Fibroblast of the aortic adventitia (primary cell): Measurements from ENCODE around the gene MAGI2. TPM values are rescaled to one million over a fixed set of nuclear protein-coding genes. Genes with fewer than 3 reads are reported as not detected.

ENCODE experiments used
- DNase-seq: peaks from one replicate; pipeline ENCODE4 v3.0.0-alpha.2; 2010; ENCODE audit warnings: low read depth
- H3K4me3 ChIP-seq: 2 replicates; pipeline ENCODE4 v1.5.1; 2011; ENCODE audit warnings: low read depth, mild to moderate bottlenecking, control low read depth, low read length, moderate library complexity
- CTCF ChIP-seq: IDR thresholded peaks from 2 replicates; pipeline ENCODE4 v1.5.1; 2011; ENCODE audit warnings: mild to moderate bottlenecking, low read length, control low read depth, inconsistent platforms; ENCODE audit not compliant: insufficient read depth
- total RNA-seq: library from RNA; depleted of rRNA; stranded (reverse); fragments of >200 nt; gene quantifications from 2 replicates; pipeline ENCODE4 v1.2.3, GENCODE V29; 2012; ENCODE audit warnings: low replicate concordance

Gene MAGI2
- total RNA-seq, 1 donor: 25.5 TPM

- no peak for TF ChIP-seq CTCF
- no peak for DNase-seq
These were observed 702.2 kb downstream of the MAGI2 start for GRCh38 chr7:78751253-78751652.

GRCh38 chr7:78749052-78749746 lies 704.3 kb downstream of the MAGI2 start:
- no peak for TF ChIP-seq CTCF
- no peak overlapping the region for H3K4me3 ChIP-seq
- DNase-seq: no peak

More at GRCh38 chr7:78751253-78751652, 702.2 kb downstream of the MAGI2 start:
- no peak overlapping the region for H3K4me3 ChIP-seq

GRCh38 chr7:78747592-78747991 lies 705.9 kb downstream of the MAGI2 start:
- no peak overlapping the region for H3K4me3 ChIP-seq
- no peak for TF ChIP-seq CTCF
- DNase-seq: no peak

GRCh38 chr7:78746301-78746700 lies 707.2 kb downstream of the MAGI2 start:
- TF ChIP-seq CTCF: no peak
- DNase-seq: no peak
- H3K4me3 ChIP-seq: no peak overlapping the region

- no peak overlapping the region for H3K4me3 ChIP-seq
- DNase-seq: no peak
- no peak for TF ChIP-seq CTCF
These were observed 710.8 kb downstream of the MAGI2 start for GRCh38 chr7:78742694-78743093.

GRCh38 chr7:78736548-78736947 lies 716.9 kb downstream of the MAGI2 start:
- H3K4me3 ChIP-seq: no peak overlapping the region
- TF ChIP-seq CTCF: no peak
- no peak for DNase-seq

- H3K4me3 ChIP-seq: no peak overlapping the region
- TF ChIP-seq CTCF: no peak
- DNase-seq: no peak
These were observed 718.8 kb downstream of the MAGI2 start for GRCh38 chr7:78734626-78735025.
